Neutrophil (primary cell): ENCODE data around the gene IL1R2.

Source experiments
- H3K27ac ChIP-seq: fragments of 200-600 bp; sonication (generic); 2 replicates; pipeline ENCODE4 v1.5.1; 2016; ENCODE audit warnings: mild to moderate bottlenecking, moderate library complexity
- H3K27me3 ChIP-seq: fragments of 200-600 bp; sonication (generic); 2 replicates; pipeline ENCODE4 v1.6.0; 2016; ENCODE audit warnings: mild to moderate bottlenecking
- H3K36me3 ChIP-seq: fragments of 200-600 bp; sonication (generic); 2 replicates; pipeline ENCODE4 v1.5.1; 2017
- H3K4me1 ChIP-seq, 2 experiments: fragments of 200-600 bp in 1 of 2; sonication (generic) in 1 of 2; 1 replicate in 1 of 2; 2 replicates in 1 of 2; pipeline versions ENCODE4 v1.5.1 to v1.6.1; 2013 to 2016; ENCODE audit warnings: low read depth in 1 of 2, low read length in 1 of 2, mild to moderate bottlenecking in 1 of 2, moderate library complexity in 1 of 2; ENCODE audit not compliant: control insufficient read depth in 1 of 2, insufficient read depth in 1 of 2
- H3K4me3 ChIP-seq, 2 experiments: fragments of 200-600 bp in 1 of 2; sonication (generic) in 1 of 2; 1 replicate in 1 of 2; 2 replicates in 1 of 2; pipeline ENCODE4 v1.5.1; 2013 to 2016; ENCODE audit warnings: low read depth in 1 of 2, low read length in 1 of 2, mild to moderate bottlenecking in 1 of 2, moderate library complexity in 1 of 2
- H3K9me3 ChIP-seq: fragments of 200-600 bp; sonication (generic); 2 replicates; pipeline ENCODE4 v1.5.1; 2016
- TF ChIP-seq, protein P1 (sequence below): fragments of 200-600 bp; sonication (generic); IDR thresholded peaks from 2 replicates; pipeline ENCODE4 v1.5.1; 2016; ENCODE audit warnings: antibody characterized with exemption

Gene IL1R2

DNA sequence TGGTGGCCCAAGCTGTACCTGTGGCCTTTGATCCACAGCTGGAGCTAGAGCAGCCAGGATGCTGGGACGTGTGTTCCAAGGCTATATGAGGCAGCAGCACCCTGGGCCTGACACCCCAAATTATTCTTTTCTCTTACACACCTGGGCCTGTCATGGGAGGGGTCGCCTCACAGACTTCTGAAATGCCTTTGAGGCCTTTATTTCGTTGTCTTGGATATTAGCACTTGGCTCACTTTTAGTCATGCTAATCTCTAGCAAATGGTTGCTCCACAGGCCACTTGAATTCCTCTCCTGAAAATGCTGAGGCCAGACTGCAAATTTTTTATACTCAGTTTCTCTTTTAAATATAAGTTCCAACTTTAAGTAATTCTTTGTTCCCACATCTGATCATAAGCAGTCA is 22.0 kb upstream of the IL1R2 start:
- H3K27ac ChIP-seq: no peak overlapping the region
- TF ChIP-seq, protein P1, sequence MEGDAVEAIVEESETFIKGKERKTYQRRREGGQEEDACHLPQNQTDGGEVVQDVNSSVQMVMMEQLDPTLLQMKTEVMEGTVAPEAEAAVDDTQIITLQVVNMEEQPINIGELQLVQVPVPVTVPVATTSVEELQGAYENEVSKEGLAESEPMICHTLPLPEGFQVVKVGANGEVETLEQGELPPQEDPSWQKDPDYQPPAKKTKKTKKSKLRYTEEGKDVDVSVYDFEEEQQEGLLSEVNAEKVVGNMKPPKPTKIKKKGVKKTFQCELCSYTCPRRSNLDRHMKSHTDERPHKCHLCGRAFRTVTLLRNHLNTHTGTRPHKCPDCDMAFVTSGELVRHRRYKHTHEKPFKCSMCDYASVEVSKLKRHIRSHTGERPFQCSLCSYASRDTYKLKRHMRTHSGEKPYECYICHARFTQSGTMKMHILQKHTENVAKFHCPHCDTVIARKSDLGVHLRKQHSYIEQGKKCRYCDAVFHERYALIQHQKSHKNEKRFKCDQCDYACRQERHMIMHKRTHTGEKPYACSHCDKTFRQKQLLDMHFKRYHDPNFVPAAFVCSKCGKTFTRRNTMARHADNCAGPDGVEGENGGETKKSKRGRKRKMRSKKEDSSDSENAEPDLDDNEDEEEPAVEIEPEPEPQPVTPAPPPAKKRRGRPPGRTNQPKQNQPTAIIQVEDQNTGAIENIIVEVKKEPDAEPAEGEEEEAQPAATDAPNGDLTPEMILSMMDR: no peak
- H3K4me3 ChIP-seq: no peak overlapping the region
- no peaks in the 10 kb centered on the region for H3K27me3 ChIP-seq
- no peaks in the 10 kb centered on the region for H3K9me3 ChIP-seq
- peaks cover 4% of the 10 kb centered on the region for H3K36me3 ChIP-seq
- peaks cover 50 to 61% of the 10 kb centered on the region in 2 experiments for H3K4me1 ChIP-seq

DNA sequence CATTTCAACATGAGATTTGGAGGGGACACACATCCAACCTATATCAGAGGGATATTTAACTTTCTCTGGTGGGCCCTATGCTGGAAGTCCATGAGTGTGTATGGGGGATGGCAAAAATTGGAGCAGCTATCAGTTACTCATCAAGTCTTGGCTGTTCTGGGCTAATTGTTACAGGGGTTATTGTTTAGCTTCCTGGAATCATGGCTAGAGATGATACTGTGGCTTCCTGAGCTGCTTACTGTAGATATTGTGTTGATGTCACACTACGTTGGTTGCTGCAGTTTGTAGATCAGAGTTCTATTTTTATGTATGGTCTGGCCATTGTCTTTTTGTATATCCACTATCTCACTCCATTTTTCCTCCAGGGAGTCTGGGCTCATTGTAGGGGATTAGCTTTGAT is 20.9 kb upstream of the IL1R2 start:
- H3K9me3 ChIP-seq: no peaks in the 10 kb centered on the region
- H3K4me3 ChIP-seq: no peak overlapping the region
- H3K36me3 ChIP-seq: no peaks in the 10 kb centered on the region
- H3K27me3 ChIP-seq: no peaks in the 10 kb centered on the region
- H3K4me1 ChIP-seq: peaks cover 43 to 54% of the 10 kb centered on the region in 2 experiments
- TF ChIP-seq, protein P1: no peak
- peak overlapping the region; percentile 90 for H3K27ac ChIP-seq

DNA sequence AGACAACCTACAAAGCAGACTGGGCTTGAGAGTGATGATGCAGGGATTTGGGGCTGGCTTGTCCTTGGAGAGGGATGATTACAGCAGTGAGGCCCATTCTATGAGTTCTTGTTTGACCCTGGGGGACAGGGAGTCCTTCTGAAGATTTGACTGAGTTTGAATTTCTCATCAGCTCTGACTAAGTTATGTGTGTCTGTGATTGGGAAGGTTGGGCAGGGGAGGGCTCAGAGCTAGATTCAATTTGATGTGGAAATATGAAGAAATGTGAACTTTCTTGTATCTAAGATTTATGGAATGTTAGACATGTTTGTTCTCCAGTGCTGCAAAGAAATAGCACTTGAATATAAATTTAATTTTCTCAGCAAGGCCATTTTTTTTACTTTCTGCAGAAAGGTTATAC is 19.9 kb upstream of the IL1R2 start:
- Histone ChIP-seq H3K4me1 (peaks cover 40 to 51% of the 10 kb centered on the region in 2 experiments), H3K36me3 (no peaks in the 10 kb centered on the region), H3K27ac (peak overlapping the region; percentile 90), H3K27me3 (no peaks in the 10 kb centered on the region), H3K4me3 (no peak overlapping the region), H3K9me3 (no peaks in the 10 kb centered on the region)
- TF ChIP-seq, protein P1: no peak

DNA sequence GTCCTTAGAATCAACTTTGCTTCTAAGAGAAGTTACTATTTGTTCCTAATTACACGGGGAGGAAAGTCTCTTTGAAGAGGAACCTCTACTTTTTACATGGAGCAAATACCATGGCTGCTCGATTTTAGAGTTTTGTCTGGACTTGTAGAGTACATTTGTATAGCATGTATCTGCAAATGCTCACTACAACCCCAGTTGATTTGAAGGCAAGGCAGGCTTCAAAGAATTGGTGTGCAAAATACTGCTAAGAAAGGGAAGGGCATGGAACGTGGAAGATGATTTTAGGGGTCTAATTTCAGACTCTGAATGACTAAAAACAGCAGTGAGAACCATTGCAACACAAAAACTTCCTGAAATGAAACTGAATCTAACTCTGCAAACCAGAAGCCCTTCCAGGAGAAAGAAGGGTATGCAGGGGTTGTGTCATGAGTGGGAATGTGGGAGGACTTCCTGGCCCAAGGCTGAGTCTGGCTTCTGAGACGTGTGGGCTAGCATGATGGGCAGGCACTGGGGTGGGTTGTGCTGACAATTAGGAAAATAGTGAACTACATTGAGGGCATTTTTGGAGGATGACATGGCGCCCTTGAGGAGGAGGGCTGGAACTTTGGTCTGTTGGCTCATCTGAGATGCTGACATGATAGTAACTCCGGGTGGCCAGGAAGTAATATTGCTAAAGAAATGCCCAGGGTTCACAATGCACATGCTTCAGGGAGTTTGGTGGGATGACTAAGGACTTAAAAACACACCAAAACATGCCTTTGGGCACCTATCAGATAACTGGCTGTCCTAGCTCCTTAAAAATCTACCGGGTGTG is 18.9 kb upstream of the IL1R2 start:
- TF ChIP-seq, protein P1: no peak

DNA sequence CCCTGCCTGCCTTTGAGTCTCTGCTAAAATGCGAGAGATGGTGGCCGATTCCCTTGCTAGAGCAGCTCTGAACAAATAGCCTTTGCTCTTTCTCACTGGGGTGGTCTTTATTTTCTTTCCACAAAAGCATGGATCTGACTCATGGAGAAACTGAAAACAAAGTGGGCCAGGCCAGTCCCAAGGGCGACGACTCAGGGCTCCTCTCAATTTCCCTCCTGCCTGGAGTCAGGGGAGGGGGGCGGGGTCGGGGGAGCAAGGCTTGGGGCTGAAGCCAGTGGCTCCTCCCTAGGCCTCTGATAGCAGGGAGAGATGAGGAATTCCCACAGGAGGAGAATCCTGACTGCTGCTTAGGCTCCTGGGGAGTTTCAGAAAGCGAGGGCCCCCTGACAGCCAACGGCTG is 17.1 kb upstream of the IL1R2 start:
- Histone ChIP-seq H3K4me3 (no peak overlapping the region), H3K9me3 (no peaks in the 10 kb centered on the region), H3K27ac (no peak overlapping the region), H3K4me1 (peaks cover 25 to 32% of the 10 kb centered on the region in 2 experiments), H3K36me3 (no peaks in the 10 kb centered on the region), H3K27me3 (no peaks in the 10 kb centered on the region)
- TF ChIP-seq, protein P1: no peak

More for the DNA sequence above, 18.9 kb upstream of the IL1R2 start:
- peaks cover 30 to 41% of the 10 kb centered on the region in 2 experiments for H3K4me1 ChIP-seq
- H3K36me3 ChIP-seq: no peaks in the 10 kb centered on the region
- peak overlapping the region; percentile 18 to 49 for H3K4me3 ChIP-seq
- H3K27me3 ChIP-seq: no peaks in the 10 kb centered on the region
- H3K27ac ChIP-seq: peak overlapping the region; percentile 90
- no peaks in the 10 kb centered on the region for H3K9me3 ChIP-seq
